Muscle of leg (tissue), 11 donors: ENCODE measurements around the gene GALNT13. TPM values are rescaled to one million over a fixed set of nuclear protein-coding genes. Genes with fewer than 3 reads are reported as not detected.

Experiments used
- DNase-seq: peaks from one replicate; pipeline ENCODE4 v3.0.0; 2013
- H3K27ac ChIP-seq: one replicate; pipeline ENCODE4 v1.5.1; 2013; ENCODE audit warnings: mild to moderate bottlenecking, low read length, control low read depth
- H3K27me3 ChIP-seq: one replicate; pipeline ENCODE4 v1.6.1; 2013; ENCODE audit warnings: low read length; ENCODE audit not compliant: control insufficient read depth, insufficient read depth
- H3K36me3 ChIP-seq: one replicate; pipeline ENCODE4 v1.6.1; 2013; ENCODE audit warnings: low read length; ENCODE audit not compliant: control insufficient read depth, insufficient read depth
- H3K4me1 ChIP-seq: one replicate; pipeline ENCODE4 v1.6.1; 2013; ENCODE audit warnings: low read length; ENCODE audit not compliant: control insufficient read depth, insufficient read depth
- H3K4me3 ChIP-seq: one replicate; pipeline ENCODE4 v1.5.1; 2013; ENCODE audit warnings: low read length, control low read depth
- H3K9me3 ChIP-seq: replicated peaks from 2 replicates; pipeline ENCODE4 v1.6.1; 2013; ENCODE audit warnings: low read depth, low read length; ENCODE audit not compliant: control insufficient read depth
- WGBS: methylation state at CpG from one replicate; pipeline ENCODE4 v1.1.5; 2013; ENCODE audit warnings: missing lambda C conversion rate; ENCODE audit not compliant: insufficient coverage; 5-methylcytosine and 5-hydroxymethylcytosine counted together
- polyA plus RNA-seq, 8 donors: library from polyadenylated mRNA; unstranded; fragments of 120-200 nt; gene quantifications; one replicate each; pipeline versions ENCODE4 v1.2.1 to v1.2.3, GENCODE V29; 2013; ENCODE audit warnings: inconsistent platforms in 1 of 8, low replicate concordance in 1 of 8; ENCODE audit not compliant: insufficient read length in 8 of 8, insufficient read depth in 1 of 8
- total RNA-seq: library from RNA; stranded (reverse); fragments of 120-200 nt; gene quantifications from one replicate; pipeline ENCODE4 v1.2.4, GENCODE V29; 2013

Gene GALNT13
- total and polyA plus RNA-seq, 9 donors = 0.18 to 1.5 (median 0.43) TPM

DNA sequence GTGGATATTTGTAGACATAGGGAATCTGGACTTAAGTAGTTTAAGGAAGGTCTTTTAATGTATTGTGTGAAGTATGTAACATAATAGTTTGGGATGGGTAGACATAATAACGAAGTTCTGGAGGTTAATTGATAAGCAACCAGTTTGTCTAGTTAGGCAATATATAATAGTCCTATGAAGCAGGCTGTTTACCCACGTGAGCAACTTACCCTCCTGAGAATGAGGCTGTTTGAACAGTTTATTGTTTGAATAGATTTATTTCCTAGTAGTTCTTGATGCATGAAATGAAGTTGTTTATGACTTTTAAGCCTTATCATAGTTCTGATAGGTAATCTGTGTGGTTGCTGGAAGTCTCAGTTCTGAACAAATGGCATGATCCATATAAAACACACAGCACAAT lies 361.5 kb downstream of the GALNT13 start:
- Histone ChIP-seq H3K4me3 (no peak overlapping the region), H3K9me3 (no peaks in the 10 kb centered on the region), H3K27ac (no peak overlapping the region), H3K4me1 (no peaks in the 10 kb centered on the region), H3K36me3 (no peaks in the 10 kb centered on the region), H3K27me3 (no peaks in the 10 kb centered on the region)
- 69% methylated on average over 2 of the region's 2 CpGs for WGBS
- no peak for DNase-seq

DNA sequence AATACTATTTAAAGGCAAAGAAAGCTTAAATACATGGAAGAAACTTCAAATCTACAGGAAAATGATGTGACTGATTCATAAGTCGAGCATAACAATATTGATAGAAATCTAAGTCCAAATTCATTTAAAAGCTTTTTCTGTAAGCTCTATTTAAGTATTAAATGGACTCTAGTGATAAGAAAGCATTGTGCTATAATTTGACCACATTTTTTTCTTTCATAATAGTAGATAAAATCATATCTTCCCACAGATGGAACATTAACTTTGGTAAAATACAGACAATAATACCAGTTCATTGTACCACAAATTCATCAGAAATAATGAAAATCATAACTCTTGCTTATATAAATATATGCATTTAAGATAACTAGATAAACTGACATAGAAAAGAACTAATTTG lies 366.5 kb downstream of the GALNT13 start:
- Histone ChIP-seq H3K4me1 (no peaks in the 10 kb centered on the region), H3K9me3 (no peaks in the 10 kb centered on the region), H3K4me3 (no peak overlapping the region), H3K27me3 (no peaks in the 10 kb centered on the region), H3K36me3 (no peaks in the 10 kb centered on the region), H3K27ac (no peak overlapping the region)
- no peak for DNase-seq
- WGBS = no CpG with 5 or more reads among the region's 1 CpG

DNA sequence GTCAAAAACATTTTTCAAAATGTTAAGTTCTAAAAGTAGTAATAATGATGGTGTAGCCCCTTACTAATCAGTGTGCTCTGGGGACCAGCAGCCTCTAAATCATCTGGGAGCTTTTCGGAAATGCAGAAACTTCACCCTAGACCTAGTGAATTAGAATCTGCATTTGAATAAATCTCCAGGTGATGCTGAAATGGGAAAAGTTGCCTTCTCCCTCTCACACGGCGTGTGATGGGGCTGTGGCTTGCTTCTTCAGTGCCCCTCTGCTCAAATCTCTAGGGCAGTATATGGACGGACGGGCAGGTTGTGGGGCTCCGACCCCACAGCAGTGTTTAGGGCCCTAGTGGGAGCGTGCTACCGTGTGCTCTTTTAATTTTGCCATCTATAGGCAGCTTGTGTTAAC lies 368.6 kb downstream of the GALNT13 start:
- no peaks in the 10 kb centered on the region for H3K36me3 ChIP-seq
- no peak overlapping the region for H3K27ac ChIP-seq
- 96% methylated on average over 3 of the region's 8 CpGs for WGBS
- H3K9me3 ChIP-seq = no peaks in the 10 kb centered on the region
- no peaks in the 10 kb centered on the region for H3K4me1 ChIP-seq
- DNase-seq = no peak
- H3K4me3 ChIP-seq = no peak overlapping the region
- H3K27me3 ChIP-seq = no peaks in the 10 kb centered on the region

DNA sequence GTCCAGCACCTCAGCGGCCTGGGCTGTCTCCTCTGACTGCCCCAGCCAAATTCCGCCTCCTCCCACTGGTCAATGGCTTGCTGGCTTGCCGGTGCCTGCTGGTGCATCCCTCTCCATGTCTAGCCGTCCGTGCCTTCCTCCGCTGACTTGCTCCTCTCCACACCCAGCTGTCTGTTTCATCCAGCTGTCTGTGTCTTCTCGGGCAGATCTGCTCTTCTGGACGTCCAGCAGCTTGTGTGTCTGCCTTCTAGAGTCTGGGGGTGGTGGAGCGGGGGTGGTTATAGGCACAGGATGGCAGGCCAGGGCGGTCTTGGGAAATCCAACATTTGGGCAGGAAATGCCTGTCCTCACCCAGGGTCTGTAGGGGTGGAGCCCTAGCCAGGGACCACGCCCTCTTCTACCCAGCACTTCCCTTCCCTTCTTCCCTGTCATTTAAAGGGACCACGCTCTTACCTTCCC lies 369.2 kb downstream of the GALNT13 start:
- H3K4me3 ChIP-seq = no peak overlapping the region
- 77% methylated on average over 6 of the region's 12 CpGs for WGBS
- no peak for DNase-seq

DNA sequence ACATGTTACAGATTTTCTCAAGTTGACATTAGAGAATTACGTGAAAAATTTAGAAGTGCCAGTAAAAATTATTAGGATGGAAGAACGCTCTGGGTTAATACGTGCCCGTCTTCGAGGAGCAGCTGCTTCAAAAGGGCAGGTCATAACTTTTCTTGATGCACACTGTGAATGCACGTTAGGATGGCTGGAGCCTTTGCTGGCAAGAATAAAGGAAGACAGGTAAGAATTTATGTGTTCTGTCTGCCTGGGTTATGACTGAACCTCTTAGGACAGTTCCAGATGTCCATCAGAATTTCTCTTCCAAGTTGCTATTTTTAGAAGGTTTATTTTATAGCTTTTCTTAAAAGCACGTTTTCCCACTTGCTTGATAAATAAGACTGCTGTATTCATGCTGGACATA lies 371.0 kb downstream of the GALNT13 start:
- 30% methylated on average over 6 of the region's 7 CpGs for WGBS
- no peaks in the 10 kb centered on the region for H3K4me1 ChIP-seq
- no peaks in the 10 kb centered on the region for H3K36me3 ChIP-seq
- no peak overlapping the region for H3K4me3 ChIP-seq
- no peaks in the 10 kb centered on the region for H3K9me3 ChIP-seq
- H3K27me3 ChIP-seq = no peaks in the 10 kb centered on the region
- DNase-seq = no peak
- H3K27ac ChIP-seq = no peak overlapping the region

More for the DNA sequence above, 369.2 kb downstream of the GALNT13 start:
- H3K36me3 ChIP-seq = no peaks in the 10 kb centered on the region
- H3K27me3 ChIP-seq = no peaks in the 10 kb centered on the region
- H3K9me3 ChIP-seq = no peaks in the 10 kb centered on the region
- H3K27ac ChIP-seq = no peak overlapping the region
- H3K4me1 ChIP-seq = no peaks in the 10 kb centered on the region

DNA sequence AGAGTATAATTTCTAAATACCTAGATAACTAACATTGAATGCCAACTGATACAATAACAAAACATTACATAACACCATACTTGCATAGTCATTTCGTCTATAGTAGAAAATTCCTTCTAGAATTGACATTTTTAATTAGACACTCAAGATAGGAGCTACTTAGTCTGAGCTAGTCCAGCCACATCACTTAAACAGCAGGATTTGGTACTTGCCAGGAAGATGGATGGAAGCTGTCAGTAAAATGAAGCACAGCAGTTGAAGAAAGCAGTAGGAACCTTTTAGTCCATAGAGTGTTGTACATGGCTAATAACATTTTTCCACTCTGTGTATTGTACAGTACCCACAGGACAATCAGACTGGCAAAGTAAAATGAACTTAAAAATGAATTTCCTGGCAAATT lies 372.0 kb downstream of the GALNT13 start:
- no peaks in the 10 kb centered on the region for H3K9me3 ChIP-seq
- H3K4me3 ChIP-seq = no peak overlapping the region
- no peaks in the 10 kb centered on the region for H3K27me3 ChIP-seq
- H3K4me1 ChIP-seq = no peaks in the 10 kb centered on the region
- WGBS = no CpG with 5 or more reads among the region's 1 CpG
- DNase-seq = no peak
- H3K27ac ChIP-seq = no peak overlapping the region
- no peaks in the 10 kb centered on the region for H3K36me3 ChIP-seq

DNA sequence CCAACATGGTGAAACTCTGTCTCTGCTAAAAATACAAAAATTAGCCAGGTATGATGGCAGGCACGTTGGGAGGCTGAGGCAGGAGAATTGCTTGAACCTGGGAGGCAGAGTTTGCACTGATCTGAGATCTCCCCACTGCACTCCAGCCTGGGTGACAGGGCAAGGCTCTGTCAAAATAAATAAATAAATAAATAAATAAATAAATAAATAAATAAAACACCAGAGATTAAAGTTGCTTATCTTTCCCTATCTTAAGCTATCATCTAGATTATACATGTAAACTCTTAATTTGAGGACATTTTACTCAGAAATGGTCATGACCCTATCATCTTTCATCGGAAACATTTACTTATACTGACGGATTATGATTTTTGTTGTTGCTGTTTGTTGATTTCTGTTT lies 373.2 kb downstream of the GALNT13 start:
- H3K36me3 ChIP-seq = no peaks in the 10 kb centered on the region
- H3K4me3 ChIP-seq = no peak overlapping the region
- DNase-seq = no peak
- 60% methylated on average over 1 of the region's 3 CpGs for WGBS
- H3K4me1 ChIP-seq = no peaks in the 10 kb centered on the region
- H3K27me3 ChIP-seq = no peaks in the 10 kb centered on the region
- no peak overlapping the region for H3K27ac ChIP-seq
- H3K9me3 ChIP-seq = no peaks in the 10 kb centered on the region

DNA sequence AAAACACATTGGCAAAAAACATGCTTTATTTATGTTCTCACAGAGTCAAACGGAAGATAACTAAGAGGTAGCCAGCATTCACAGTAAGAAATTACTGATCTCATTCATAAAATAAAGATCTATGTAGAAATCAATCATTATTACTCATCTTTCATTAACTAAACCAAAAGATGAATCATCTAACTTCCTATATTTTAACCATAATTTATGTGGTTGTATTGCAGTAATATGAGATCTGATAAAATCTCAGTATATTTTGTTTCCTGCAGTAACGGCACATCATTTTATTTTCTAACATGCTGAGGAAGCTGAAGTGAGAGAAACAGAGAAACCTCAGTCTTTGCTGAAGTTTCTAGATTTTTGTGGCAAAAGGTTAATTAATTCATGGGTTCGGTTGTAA lies 375.8 kb downstream of the GALNT13 start:
- H3K27ac ChIP-seq = no peak overlapping the region
- no CpG with 5 or more reads among the region's 3 CpGs for WGBS

DNA sequence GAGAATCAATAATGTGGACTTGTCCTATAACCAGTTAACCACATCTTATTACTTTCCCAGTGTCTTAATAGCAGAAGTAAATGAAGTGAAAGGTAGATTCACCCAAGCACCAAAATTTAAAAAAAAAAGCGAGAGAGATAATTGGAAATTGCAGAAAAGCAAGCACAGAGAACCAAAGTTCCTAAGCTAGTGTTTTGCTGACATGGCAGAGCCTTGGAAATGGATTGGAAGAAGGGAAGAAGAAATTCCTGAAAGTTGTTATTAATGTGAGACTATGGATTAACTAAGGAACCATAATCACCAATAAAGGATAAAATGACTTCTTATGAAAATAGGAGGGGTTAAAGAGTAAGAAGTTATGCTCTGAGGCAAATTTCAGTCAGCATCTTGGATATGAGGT lies 384.4 kb downstream of the GALNT13 start:
- WGBS = no CpG with 5 or more reads among the region's 1 CpG
- H3K9me3 ChIP-seq = no peaks in the 10 kb centered on the region
- DNase-seq = no peak
- no peaks in the 10 kb centered on the region for H3K4me1 ChIP-seq
- H3K27ac ChIP-seq = no peak overlapping the region
- no peak overlapping the region for H3K4me3 ChIP-seq
- H3K36me3 ChIP-seq = no peaks in the 10 kb centered on the region
- H3K27me3 ChIP-seq = no peaks in the 10 kb centered on the region

More for the DNA sequence above, 375.8 kb downstream of the GALNT13 start:
- no peaks in the 10 kb centered on the region for H3K27me3 ChIP-seq
- no peaks in the 10 kb centered on the region for H3K9me3 ChIP-seq
- DNase-seq = no peak
- no peak overlapping the region for H3K4me3 ChIP-seq
- H3K4me1 ChIP-seq = no peaks in the 10 kb centered on the region
- H3K36me3 ChIP-seq = no peaks in the 10 kb centered on the region

DNA sequence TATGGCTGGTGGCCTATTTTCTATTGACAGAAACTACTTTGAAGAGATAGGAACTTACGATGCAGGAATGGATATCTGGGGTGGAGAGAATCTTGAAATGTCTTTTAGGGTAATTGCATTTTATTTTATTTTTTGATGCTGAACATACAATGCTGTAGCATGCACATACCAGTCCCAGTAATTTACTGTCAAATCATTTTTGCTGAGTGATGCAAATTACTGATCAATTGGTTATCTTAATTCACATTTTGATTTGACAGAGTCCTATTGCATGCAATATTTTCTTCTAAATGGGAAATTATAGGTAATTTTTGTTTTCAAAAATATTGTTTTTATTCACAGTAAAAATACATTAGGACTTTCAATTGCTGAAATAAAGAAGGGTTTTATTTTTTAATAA lies 387.3 kb downstream of the GALNT13 start:
- Histone ChIP-seq H3K27me3 (no peaks in the 10 kb centered on the region), H3K36me3 (no peaks in the 10 kb centered on the region), H3K9me3 (no peaks in the 10 kb centered on the region), H3K4me3 (no peak overlapping the region), H3K4me1 (no peaks in the 10 kb centered on the region), H3K27ac (no peak overlapping the region)
- no peak for DNase-seq
- no CpG with 5 or more reads among the region's 1 CpG for WGBS

DNA sequence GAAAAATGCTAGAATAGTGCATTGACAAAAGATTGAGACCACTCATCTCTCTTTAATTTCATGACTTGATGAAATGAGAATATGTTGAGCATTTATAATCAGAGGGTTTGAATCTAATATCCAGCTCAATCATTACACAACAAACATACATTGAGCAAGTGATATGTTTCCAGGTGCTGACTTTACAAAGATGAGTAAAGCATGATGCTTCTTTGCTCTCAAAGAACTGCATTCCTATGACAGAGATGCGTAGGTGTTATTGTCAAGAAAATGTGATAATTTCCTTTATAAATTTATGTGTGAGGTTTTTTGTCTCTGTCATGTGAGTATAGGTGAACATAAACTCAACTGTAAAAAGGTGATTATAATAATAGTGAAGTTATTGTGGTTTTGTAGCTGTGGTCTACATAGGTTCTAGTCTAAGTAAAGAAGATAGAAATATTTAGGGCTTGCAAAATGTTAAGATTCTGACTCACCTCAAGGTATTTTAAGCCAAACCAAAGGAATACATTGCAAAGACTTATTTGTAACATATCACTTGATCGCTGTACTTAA lies 389.8 kb downstream of the GALNT13 start:
- no CpG with 5 or more reads among the region's 2 CpGs for WGBS
- no peak overlapping the region for H3K4me3 ChIP-seq
- H3K9me3 ChIP-seq = no peaks in the 10 kb centered on the region
- no peaks in the 10 kb centered on the region for H3K27me3 ChIP-seq
- no peak for DNase-seq
- H3K4me1 ChIP-seq = no peaks in the 10 kb centered on the region
- no peak overlapping the region for H3K27ac ChIP-seq
- H3K36me3 ChIP-seq = no peaks in the 10 kb centered on the region
